ENCODE measurements around the gene AAGAB.

AAGAB gene

GRCh38 chr15:67164401-67164791 is 90.1 kb downstream of the AAGAB start:
- Histone ChIP-seq H3K27me3 (ENCODE audit: insufficient read depth, poor library complexity, severe bottlenecking) (no peaks in the 10 kb centered on the region), H3K36me3 (ENCODE audit: low read depth) (peaks cover 82% of the 10 kb centered on the region), H3K9me3 (ENCODE audit: severe bottlenecking) (no peaks in the 10 kb centered on the region), H3K27ac (ENCODE audit: poor library complexity, severe bottlenecking) (no peak overlapping the region), H3K4me3 (ENCODE audit: severe bottlenecking) (no peak overlapping the region), H3K4me1 (ENCODE audit: insufficient read depth, poor library complexity, severe bottlenecking) (peaks cover 6% of the 10 kb centered on the region)
- DNase-seq (ENCODE audit: low spot score) (no peak), ATAC-seq (ENCODE audit: low read depth) (no peak)
- TF ChIP-seq CTCF (IDR thresholded peaks at IDR 0.05; ENCODE audit: poor library complexity, severe bottlenecking) = no peak

GRCh38 chr15:67163180-67163579 is 91.3 kb downstream of the AAGAB start:
- no peak for TF ChIP-seq CTCF (IDR thresholded peaks at IDR 0.05; ENCODE audit: poor library complexity, severe bottlenecking)
- DNase-seq (ENCODE audit: low spot score) (no peak), ATAC-seq (ENCODE audit: low read depth) (no peak)
- H3K36me3 ChIP-seq (ENCODE audit: low read depth) = peaks cover 70% of the 10 kb centered on the region
- no peak overlapping the region for H3K4me3 ChIP-seq (ENCODE audit: severe bottlenecking)
- no peak overlapping the region for H3K27ac ChIP-seq (ENCODE audit: poor library complexity, severe bottlenecking)
- H3K9me3 ChIP-seq (ENCODE audit: severe bottlenecking) = no peaks in the 10 kb centered on the region
- peaks cover 6% of the 10 kb centered on the region for H3K4me1 ChIP-seq (ENCODE audit: insufficient read depth, poor library complexity, severe bottlenecking)
- no peaks in the 10 kb centered on the region for H3K27me3 ChIP-seq (ENCODE audit: insufficient read depth, poor library complexity, severe bottlenecking)

- TF ChIP-seq CTCF (IDR thresholded peaks at IDR 0.05; ENCODE audit: poor library complexity, severe bottlenecking) = no peak
- no peaks in the 10 kb centered on the region for H3K27me3 ChIP-seq (ENCODE audit: insufficient read depth, poor library complexity, severe bottlenecking)
- H3K4me3 ChIP-seq (ENCODE audit: severe bottlenecking) = no peak overlapping the region
- peaks cover 66% of the 10 kb centered on the region for H3K36me3 ChIP-seq (ENCODE audit: low read depth)
- no peak overlapping the region for H3K27ac ChIP-seq (ENCODE audit: poor library complexity, severe bottlenecking)
- peaks cover 6% of the 10 kb centered on the region for H3K4me1 ChIP-seq (ENCODE audit: insufficient read depth, poor library complexity, severe bottlenecking)
- ATAC-seq (ENCODE audit: low read depth) (no peak), DNase-seq (ENCODE audit: low spot score) (no peak)
- no peaks in the 10 kb centered on the region for H3K9me3 ChIP-seq (ENCODE audit: severe bottlenecking)
Measured at GRCh38 chr15:67161881-67162280, 92.6 kb downstream of the AAGAB start.

DNA sequence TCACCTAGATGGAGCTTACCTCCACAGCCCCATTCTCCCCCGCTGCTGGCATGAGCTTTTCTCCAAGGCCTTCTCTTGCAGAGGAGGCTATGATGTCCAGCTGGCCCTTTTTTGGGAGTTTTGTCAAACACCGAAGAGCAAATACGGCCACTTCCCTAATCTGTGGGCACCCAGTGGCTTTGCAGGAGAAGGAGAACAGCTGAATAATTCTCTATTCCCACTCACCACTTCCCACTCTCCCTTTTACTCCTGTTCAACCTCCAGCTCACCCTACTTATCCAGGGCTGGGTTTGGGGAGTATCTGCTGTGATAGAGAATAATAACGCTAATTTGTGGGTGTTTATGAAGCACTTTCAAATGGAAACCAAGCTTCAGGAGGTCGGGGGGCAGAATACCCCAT is 93.0 kb downstream of the AAGAB start:
- peaks cover 6% of the 10 kb centered on the region for H3K4me1 ChIP-seq (ENCODE audit: insufficient read depth, poor library complexity, severe bottlenecking)
- no peak for DNase-seq (ENCODE audit: low spot score)
- H3K9me3 ChIP-seq (ENCODE audit: severe bottlenecking) = no peaks in the 10 kb centered on the region
- ATAC-seq (ENCODE audit: low read depth) = no peak
- no peak overlapping the region for H3K4me3 ChIP-seq (ENCODE audit: severe bottlenecking)
- no peaks in the 10 kb centered on the region for H3K27me3 ChIP-seq (ENCODE audit: insufficient read depth, poor library complexity, severe bottlenecking)
- TF ChIP-seq CTCF (IDR thresholded peaks at IDR 0.05; ENCODE audit: poor library complexity, severe bottlenecking) = no peak
- no peak overlapping the region for H3K27ac ChIP-seq (ENCODE audit: poor library complexity, severe bottlenecking)
- H3K36me3 ChIP-seq (ENCODE audit: low read depth) = peaks cover 62% of the 10 kb centered on the region

GRCh38 chr15:67158367-67158766 is 96.1 kb downstream of the AAGAB start:
- Histone ChIP-seq H3K4me1 (ENCODE audit: insufficient read depth, poor library complexity, severe bottlenecking) (peaks cover 3% of the 10 kb centered on the region), H3K9me3 (ENCODE audit: severe bottlenecking) (no peaks in the 10 kb centered on the region), H3K36me3 (ENCODE audit: low read depth) (peaks cover 64% of the 10 kb centered on the region), H3K4me3 (ENCODE audit: severe bottlenecking) (no peak overlapping the region), H3K27ac (ENCODE audit: poor library complexity, severe bottlenecking) (no peak overlapping the region), H3K27me3 (ENCODE audit: insufficient read depth, poor library complexity, severe bottlenecking) (no peaks in the 10 kb centered on the region)
- TF ChIP-seq CTCF (IDR thresholded peaks at IDR 0.05; ENCODE audit: poor library complexity, severe bottlenecking) = no peak
- no peak; the same call in 2 of the 3 replicates for ATAC-seq (ENCODE audit: low read depth)
- no peak for DNase-seq (ENCODE audit: low spot score)
